Activated naive CD4-positive, alpha-beta T cell treated with anti-CD3 and anti-CD28 coated beads, Interleukin-2, amount 10 ng/mL, durations not matched to agents 5 hours and 36 hours (primary cell): Measurements from ENCODE around the gene KRTAP4-7. TPM values are rescaled to one million over a fixed set of nuclear protein-coding genes. Genes with fewer than 3 reads are reported as not detected.

Source experiments
- total RNA-seq, 2 experiments: library from RNA; stranded (reverse); gene quantifications; one replicate each; pipeline ENCODE4 v1.2.3, GENCODE V29; 2021

Gene KRTAP4-7
- not detected for total RNA-seq

DNA sequence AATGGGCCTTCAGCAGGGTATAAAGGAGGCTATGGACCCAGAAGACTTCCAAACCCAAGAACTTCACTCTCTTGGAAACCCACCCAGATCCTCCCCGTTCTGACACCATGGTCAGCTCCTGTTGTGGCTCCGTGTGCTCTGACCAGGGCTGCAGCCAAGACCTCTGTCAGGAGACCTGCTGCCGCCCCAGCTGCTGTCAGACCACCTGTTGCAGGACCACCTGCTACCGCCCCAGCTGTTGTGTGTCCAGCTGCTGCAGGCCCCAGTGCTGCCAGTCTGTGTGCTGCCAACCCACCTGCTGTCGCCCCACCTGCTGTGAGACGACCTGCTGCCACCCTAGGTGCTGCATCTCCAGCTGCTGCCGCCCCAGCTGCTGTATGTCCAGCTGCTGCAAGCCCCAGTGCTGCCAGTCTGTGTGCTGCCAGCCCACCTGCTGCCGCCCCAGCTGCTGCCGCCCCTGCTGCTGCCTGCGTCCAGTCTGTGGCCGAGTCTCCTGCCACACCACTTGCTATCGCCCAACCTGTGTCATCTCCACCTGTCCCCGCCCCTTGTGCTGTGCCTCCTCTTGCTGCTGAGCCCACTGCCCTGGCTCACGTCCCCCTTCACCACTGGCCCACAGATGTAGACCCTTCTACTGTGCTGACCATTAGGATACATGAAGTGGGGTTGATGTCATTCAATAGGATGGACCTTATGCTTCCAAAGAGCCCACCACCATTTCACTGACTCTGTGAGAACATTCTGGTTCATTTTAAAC lies at the start of gene KRTAP4-7:
KRTAP4-7 (plus strand) TSS at position 51 of the 757 bp plus-strand sequence; CDS start at position 108, 57 bp downstream.

DNA sequence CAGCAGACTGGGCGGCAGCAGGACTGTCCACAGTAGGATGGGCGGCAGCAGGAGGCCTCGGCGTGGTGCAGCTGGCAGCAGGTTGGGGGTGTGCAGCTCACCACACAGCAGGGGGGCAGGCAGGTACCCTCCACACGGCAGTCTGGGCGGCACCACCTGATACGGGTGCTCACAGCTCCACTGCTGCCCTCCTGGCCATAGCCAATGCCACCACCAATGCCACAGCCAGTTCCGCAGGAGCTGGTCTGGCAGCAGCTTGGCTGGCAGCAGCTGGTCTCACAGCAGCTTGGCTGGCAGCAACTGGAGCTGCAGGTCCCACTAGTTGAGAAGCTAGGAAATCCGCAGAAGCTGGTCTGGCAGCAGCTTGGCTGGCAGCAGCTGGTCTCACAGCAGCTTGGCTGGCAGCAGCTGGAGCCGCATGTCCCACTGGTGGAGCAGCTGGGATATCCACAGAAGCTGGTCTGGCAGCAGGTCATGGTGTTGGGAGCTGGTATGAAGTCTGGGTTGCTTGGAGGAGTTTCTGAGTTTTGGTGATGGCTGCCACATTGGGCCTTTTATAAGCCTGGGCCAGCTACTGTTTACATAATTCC lies 49.5 kb upstream of the KRTAP4-7 start, which contains the start of gene KRTAP1-3:
KRTAP1-3 (minus strand) TSS at position 529 of the 590 bp plus-strand sequence; CDS start at position 476, 53 bp downstream.

GRCh38 chr17:41040783-41041571 lies 43.0 kb upstream of the KRTAP4-7 start, which contains the start of gene KRTAP1-1:
Gene KRTAP1-1 (minus strand): TSS chr17:41041450. CDS start chr17:41041397, 53 bp downstream.

DNA sequence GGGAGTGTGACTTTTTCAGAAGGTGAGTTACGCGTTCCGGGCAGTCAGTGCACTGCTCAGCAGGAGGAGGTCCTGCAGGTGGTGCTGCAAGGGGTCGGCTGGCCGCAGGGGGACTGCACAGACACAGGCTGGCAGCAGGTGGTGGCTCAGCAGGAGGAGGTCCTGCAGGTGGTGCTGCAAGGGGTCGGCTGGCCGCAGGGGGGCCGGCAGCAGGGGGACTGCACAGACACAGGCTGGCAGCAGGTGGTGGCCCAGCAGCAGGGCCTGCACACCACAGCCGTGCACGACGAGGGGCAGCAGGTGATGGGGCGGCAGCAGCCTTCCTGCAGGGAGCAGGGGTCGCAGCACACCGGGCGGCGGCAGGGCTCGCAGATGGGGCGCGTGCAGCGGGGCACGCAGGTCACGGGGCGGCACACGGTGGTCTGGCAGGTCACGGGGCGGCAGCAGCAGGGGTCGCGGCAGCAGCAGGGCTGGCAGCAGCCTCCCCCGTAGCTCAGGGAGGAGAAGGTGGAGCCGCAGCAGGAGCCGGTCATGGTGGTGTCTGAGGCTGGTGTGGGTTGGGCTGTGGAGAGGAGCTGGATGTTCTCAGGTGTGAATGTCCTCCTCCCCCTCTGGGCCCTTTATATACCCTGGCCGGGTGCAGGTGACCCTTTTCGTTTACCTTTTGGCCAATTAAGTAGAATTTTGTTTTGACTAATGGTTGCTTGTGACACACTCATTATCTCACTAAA lies 37.0 kb upstream of the KRTAP4-7 start, which contains the start of gene KRTAP2-1:
KRTAP2-1 (minus strand) TSS at position 582 of the 731 bp plus-strand sequence; CDS start at position 533, 49 bp downstream.

GRCh38 chr17:41055130-41055529 lies 28.8 kb upstream of the KRTAP4-7 start, which contains the start of gene KRTAP2-2:
Gene KRTAP2-2 (minus strand): TSS chr17:41055230. CDS start chr17:41055211, 19 bp downstream.

GRCh38 chr17:41060052-41060604 lies 23.8 kb upstream of the KRTAP4-7 start, which contains the start of gene KRTAP2-3:
Gene KRTAP2-3 (minus strand): TSS chr17:41060114. CDS start chr17:41060050, 64 bp downstream.

DNA sequence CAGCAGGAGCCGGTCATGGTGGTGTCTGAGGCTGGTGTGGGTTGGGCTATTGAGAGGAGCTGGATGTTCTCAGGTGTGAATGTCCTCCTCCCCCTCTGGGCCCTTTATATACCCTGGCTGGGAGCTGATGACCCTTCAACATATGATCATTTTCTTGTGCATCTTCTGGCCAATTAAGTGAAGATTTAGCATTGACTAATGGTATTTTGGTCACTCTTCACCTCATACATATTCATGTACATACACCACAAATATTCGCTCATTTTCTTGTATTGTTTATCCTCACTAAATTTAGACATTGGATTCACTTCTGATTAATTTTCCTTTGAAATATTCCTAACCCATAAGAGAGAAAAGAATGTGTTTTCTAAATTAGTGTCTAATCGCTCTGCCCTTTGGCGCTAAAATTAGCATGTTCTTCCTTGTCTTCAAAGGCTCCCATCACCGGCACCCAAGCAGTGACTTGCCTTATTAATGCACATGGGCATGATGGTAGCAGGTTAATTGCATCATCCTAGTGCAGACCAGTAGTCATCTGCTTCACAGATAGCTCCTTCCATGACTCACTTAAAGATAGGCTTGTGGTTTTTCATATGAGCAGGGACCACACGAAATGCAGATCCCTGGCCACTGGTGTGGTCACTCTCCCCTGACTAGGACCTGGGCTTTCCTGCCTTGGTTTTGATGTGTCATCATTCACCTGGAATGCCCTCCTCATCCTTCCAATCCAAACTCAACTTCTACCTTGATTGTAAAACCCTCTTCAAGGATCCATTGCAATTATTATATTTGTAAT lies 17.9 kb upstream of the KRTAP4-7 start, which contains the start of gene KRTAP2-4:
KRTAP2-4 (minus strand) TSS at position 51 of the 796 bp plus-strand sequence; CDS start at position 17, 34 bp downstream.

GRCh38 chr17:41098042-41098441 lies 14.1 kb downstream of the KRTAP4-7 start, which contains the start of gene KRTAP4-8:
Gene KRTAP4-8 (minus strand): TSS chr17:41098142. CDS start chr17:41098084, 58 bp downstream.

DNA sequence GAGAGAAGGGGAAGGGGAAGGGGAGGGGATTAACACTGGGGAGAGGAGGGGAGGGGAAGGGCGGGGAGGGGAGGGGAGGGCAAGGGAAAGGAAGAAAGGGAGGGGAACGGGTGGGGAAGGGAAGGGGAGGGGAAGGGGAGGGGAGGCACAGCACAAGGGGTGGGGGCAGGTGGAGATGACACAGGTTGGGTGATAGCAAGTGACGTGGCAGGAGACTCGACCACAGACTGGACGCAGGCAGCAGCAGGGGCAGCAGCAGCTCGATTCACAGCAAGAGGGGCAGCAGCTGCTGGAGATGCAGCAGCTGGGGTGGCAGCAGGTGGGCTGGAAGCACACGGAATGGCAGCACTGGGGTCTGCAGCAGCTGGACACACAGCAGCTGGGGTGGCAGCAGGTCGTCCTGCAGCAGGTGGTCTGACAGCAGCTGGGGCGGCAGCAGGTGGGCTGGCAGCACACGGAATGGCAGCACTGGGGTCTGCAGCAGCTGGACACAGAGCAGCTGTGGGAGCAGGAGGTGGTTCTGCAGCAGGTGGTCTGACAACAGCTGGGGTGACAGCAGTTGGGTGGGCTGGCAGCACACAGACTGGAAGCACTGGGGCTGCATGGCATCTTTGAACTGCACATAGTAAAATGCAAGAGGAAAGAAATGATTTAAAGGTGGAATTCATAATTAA lies 17.8 kb downstream of the KRTAP4-7 start, which contains the start of gene KRTAP4-16:
KRTAP4-16 (minus strand) TSS at position 624 of the 674 bp plus-strand sequence; CDS start at position 624, 0 bp downstream.

DNA sequence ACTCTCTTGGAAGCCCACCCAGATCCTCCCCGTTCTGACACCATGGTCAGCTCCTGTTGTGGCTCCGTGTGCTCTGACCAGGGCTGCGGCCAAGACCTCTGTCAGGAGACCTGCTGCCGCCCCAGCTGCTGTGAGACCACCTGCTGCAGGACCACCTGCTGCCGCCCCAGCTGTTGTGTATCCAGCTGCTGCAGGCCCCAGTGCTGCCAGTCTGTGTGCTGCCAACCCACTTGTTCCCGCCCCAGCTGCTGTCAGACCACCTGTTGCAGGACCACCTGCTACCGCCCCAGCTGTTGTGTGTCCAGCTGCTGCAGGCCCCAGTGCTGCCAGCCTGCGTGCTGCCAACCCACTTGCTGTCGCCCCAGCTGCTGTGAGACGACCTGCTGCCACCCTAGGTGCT lies 21.4 kb downstream of the KRTAP4-7 start, which contains the start of gene KRTAP4-9:
KRTAP4-9 (plus strand) TSS at position 43 of the 400 bp plus-strand sequence; CDS start at position 43, 0 bp downstream.

DNA sequence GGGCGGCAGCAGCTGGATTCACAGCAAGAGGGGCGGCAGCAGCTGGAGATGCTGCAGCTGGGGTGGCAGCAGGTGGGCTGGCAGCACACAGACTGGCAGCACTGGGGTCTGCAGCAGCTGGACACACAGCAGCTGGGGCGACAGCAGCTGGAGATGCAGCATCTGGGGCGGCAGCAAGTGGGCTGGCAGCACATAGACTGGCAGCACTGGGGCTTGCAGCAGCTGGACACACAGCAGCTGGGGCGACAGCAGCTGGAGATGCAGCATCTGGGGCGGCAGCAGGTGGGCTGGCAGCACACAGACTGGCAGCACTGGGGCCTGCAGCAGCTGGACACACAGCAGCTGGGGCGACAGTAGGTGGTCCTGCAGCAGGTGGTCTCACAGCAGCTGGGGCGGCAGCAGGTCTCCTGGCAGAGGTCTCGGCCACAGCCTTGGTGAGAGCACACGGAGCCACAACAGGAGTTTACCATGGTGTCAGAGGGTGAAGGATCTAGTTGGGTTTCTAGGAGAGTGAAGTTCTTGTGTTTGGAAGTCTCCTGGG lies 34.0 kb downstream of the KRTAP4-7 start, which contains the start of gene KRTAP4-11:
KRTAP4-11 (minus strand) TSS at position 528 of the 541 bp plus-strand sequence; CDS start at position 470, 58 bp downstream.

DNA sequence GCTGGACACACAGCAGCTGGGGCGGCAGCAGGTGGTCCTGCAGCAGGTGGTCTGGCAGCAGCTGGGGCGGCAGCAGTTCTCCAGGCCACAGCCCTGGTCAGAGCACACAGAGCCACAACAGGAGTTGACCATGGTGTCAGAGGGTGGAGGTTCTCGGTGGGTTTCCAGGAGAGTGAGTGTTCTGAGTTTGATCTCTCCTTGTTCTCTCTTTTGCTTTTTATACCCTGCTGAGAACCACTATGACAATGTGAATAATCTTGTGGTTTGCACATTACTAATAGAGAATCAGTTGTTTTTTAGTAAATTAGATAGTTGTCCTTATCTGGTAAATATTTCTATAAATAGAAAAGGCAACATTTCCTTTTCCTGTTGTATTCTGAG lies 40.0 kb downstream of the KRTAP4-7 start, which contains the start of gene KRTAP4-12:
KRTAP4-12 (minus strand) TSS at position 192 of the 381 bp plus-strand sequence; CDS start at position 132, 60 bp downstream.

Other genes starting within 250 kb of the KRTAP4-7 start
- not detected for gene KRT12, start 216.9 kb upstream of the KRTAP4-7 start, total RNA-seq
- not detected for gene KRT20, start 198.9 kb upstream of the KRTAP4-7 start, total RNA-seq
- not detected for gene KRT23, start 146.5 kb upstream of the KRTAP4-7 start, total RNA-seq
- not detected for gene KRT39, start 117.2 kb upstream of the KRTAP4-7 start, total RNA-seq
- not detected for gene KRT40, start 99.8 kb upstream of the KRTAP4-7 start, total RNA-seq
- gene KRTAP3-3, start 90.0 kb upstream of the KRTAP4-7 start, total RNA-seq: not detected
- gene KRTAP3-2, start 84.2 kb upstream of the KRTAP4-7 start, total RNA-seq: not detected
- gene KRTAP3-1, start 75.0 kb upstream of the KRTAP4-7 start, total RNA-seq: not detected
- not detected for gene KRTAP1-5, start 56.9 kb upstream of the KRTAP4-7 start, total RNA-seq
- not detected for gene KRTAP1-4, start 54.0 kb upstream of the KRTAP4-7 start, total RNA-seq
- gene KRTAP1-3, start 49.3 kb upstream of the KRTAP4-7 start, total RNA-seq: not detected
- gene KRTAP1-1, start 42.7 kb upstream of the KRTAP4-7 start, total RNA-seq: not detected
- gene KRTAP2-1, start 36.8 kb upstream of the KRTAP4-7 start, total RNA-seq: not detected
- gene KRTAP2-2, start 28.9 kb upstream of the KRTAP4-7 start, total RNA-seq: not detected
- not detected for gene KRTAP2-3, start 24.0 kb upstream of the KRTAP4-7 start, total RNA-seq
- gene KRTAP2-4, start 18.3 kb upstream of the KRTAP4-7 start, total RNA-seq: not detected
- gene KRTAP4-8, start 14.0 kb downstream of the KRTAP4-7 start, total RNA-seq: not detected
- gene KRTAP4-16, start 18.1 kb downstream of the KRTAP4-7 start, total RNA-seq: not detected
- gene KRTAP4-9, start 21.2 kb downstream of the KRTAP4-7 start, total RNA-seq: not detected
- not detected for gene KRTAP4-11, start 34.2 kb downstream of the KRTAP4-7 start, total RNA-seq
- gene KRTAP4-12, start 40.0 kb downstream of the KRTAP4-7 start, total RNA-seq: not detected
- not detected for gene KRTAP4-6, start 56.4 kb downstream of the KRTAP4-7 start, total RNA-seq
- gene KRTAP4-5, start 65.7 kb downstream of the KRTAP4-7 start, total RNA-seq: not detected
- not detected for gene KRTAP4-4, start 76.6 kb downstream of the KRTAP4-7 start, total RNA-seq
- gene KRTAP4-3, start 84.1 kb downstream of the KRTAP4-7 start, total RNA-seq: not detected
- gene KRTAP4-2, start 94.1 kb downstream of the KRTAP4-7 start, total RNA-seq: not detected
- not detected for gene KRTAP4-1, start 100.8 kb downstream of the KRTAP4-7 start, total RNA-seq
- not detected for gene KRTAP9-1, start 105.7 kb downstream of the KRTAP4-7 start, total RNA-seq
- gene KRTAP9-2, start 142.5 kb downstream of the KRTAP4-7 start, total RNA-seq: not detected
- gene KRTAP9-3, start 148.3 kb downstream of the KRTAP4-7 start, total RNA-seq: not detected
- gene KRTAP9-8, start 153.8 kb downstream of the KRTAP4-7 start, total RNA-seq: not detected
- gene KRTAP9-4, start 165.5 kb downstream of the KRTAP4-7 start, total RNA-seq: not detected
- not detected for gene KRTAP9-9, start 171.2 kb downstream of the KRTAP4-7 start, total RNA-seq
- not detected for gene KRTAP9-6, start 181.2 kb downstream of the KRTAP4-7 start, total RNA-seq
- gene KRTAP9-7, start 191.5 kb downstream of the KRTAP4-7 start, total RNA-seq: not detected
- under 1 TPM in 1 of 2 experiments, not detected in 1; 0.20 TPM for gene KRTAP29-1, start 218.7 kb downstream of the KRTAP4-7 start, total RNA-seq
- under 1 TPM in 1 of 2 experiments, not detected in 1; 0.14 TPM for gene KRTAP16-1, start 225.2 kb downstream of the KRTAP4-7 start, total RNA-seq
- gene KRTAP17-1, start 231.6 kb downstream of the KRTAP4-7 start, total RNA-seq: not detected